Fibroblast of lung (primary cell): ENCODE measurements around the gene CLDN4. TPM values are rescaled to one million over a fixed set of nuclear protein-coding genes. Genes with fewer than 3 reads are reported as not detected.

Experiments used
- DNase-seq, 2 donors: peaks; one replicate each; pipeline versions ENCODE4 v3.0.0 to v3.0.0-alpha.2; 2010; ENCODE audit warnings: low read depth in 2 of 2
- H2AFZ ChIP-seq: 2 replicates; pipeline ENCODE4 v1.5.1; 2012; ENCODE audit warnings: low read length, control low read depth, inconsistent platforms
- H3K27ac ChIP-seq: 2 replicates; pipeline ENCODE4 v1.5.1; 2011; ENCODE audit warnings: low read length, control low read depth; ENCODE audit not compliant: insufficient read depth
- H3K27me3 ChIP-seq: 2 replicates; pipeline ENCODE4 v1.5.1; 2011; ENCODE audit warnings: mild to moderate bottlenecking, low read length; ENCODE audit not compliant: control insufficient read depth, insufficient read depth
- H3K36me3 ChIP-seq: 2 replicates; pipeline ENCODE4 v1.5.1; 2011; ENCODE audit warnings: low read length; ENCODE audit not compliant: control insufficient read depth, insufficient read depth
- H3K4me1 ChIP-seq: 2 replicates; pipeline ENCODE4 v1.5.1; 2011; ENCODE audit warnings: low read length; ENCODE audit not compliant: control insufficient read depth, insufficient read depth; ENCODE audit errors: extremely low read depth
- H3K4me2 ChIP-seq: 2 replicates; pipeline ENCODE4 v1.5.1; 2011; ENCODE audit warnings: low read length, control low read depth; ENCODE audit not compliant: insufficient read depth; ENCODE audit errors: extremely low read depth
- H3K4me3 ChIP-seq, 4 experiments: fragments of 200-600 bp in 1 of 4; sonication (generic) in 1 of 4; replicated peaks in 1 of 4; 2 replicates each; pipeline ENCODE4 v1.5.1; 2011 to 2016; ENCODE audit warnings: low read length in 4 of 4, low read depth in 3 of 4, mild to moderate bottlenecking in 3 of 4, control low read depth in 2 of 4, inconsistent platforms in 1 of 4, mixed read lengths in 1 of 4; ENCODE audit not compliant: insufficient read depth in 1 of 4; ENCODE audit errors: control extremely low read depth in 1 of 4
- H3K79me2 ChIP-seq: 2 replicates; pipeline ENCODE4 v1.5.1; 2012; ENCODE audit warnings: mild to moderate bottlenecking, low read length, inconsistent platforms; ENCODE audit not compliant: control insufficient read depth, insufficient read depth
- H3K9ac ChIP-seq: 2 replicates; pipeline ENCODE4 v1.5.1; 2011; ENCODE audit warnings: mild to moderate bottlenecking, low read length, control low read depth; ENCODE audit not compliant: insufficient read depth
- H3K9me3 ChIP-seq: 2 replicates; pipeline ENCODE4 v1.5.1; 2012; ENCODE audit warnings: low read depth, low read length; ENCODE audit not compliant: control insufficient read depth, insufficient read depth
- H4K20me1 ChIP-seq: 2 replicates; pipeline ENCODE4 v1.5.1; 2011; ENCODE audit warnings: low read length; ENCODE audit not compliant: control insufficient read depth, insufficient read depth; ENCODE audit errors: extremely low read depth
- EZH2 ChIP-seq: IDR thresholded peaks from 2 replicates; pipeline ENCODE4 v1.5.1; 2012; ENCODE audit warnings: low read length, control low read depth, mild to moderate bottlenecking; ENCODE audit errors: missing control alignments
- polyA plus RNA-seq, 2 donors: library from polyadenylated mRNA; depleted of rRNA in 1 of 2; stranded (reverse) in 1 of 2; unstranded in 1 of 2; fragments of >200 nt; gene quantifications; 2 replicates each; pipeline ENCODE4 v1.2.1, GENCODE V29; 2011 to 2012; ENCODE audit warnings: missing spikeins in 1 of 2
- total RNA-seq: library from RNA; depleted of rRNA; stranded (reverse); fragments of >200 nt; gene quantifications from 2 replicates; pipeline ENCODE4 v1.2.1, GENCODE V29; 2014
- TF ChIP-seq, protein P1 (sequence below), 2 donors: IDR thresholded peaks in 1 of 2; conservative IDR thresholded peaks in 1 of 2; 1 replicate in 1 of 2; 2 replicates in 1 of 2; pipeline ENCODE4 v1.5.1; 2011 to 2012; ENCODE audit warnings: low read length in 2 of 2, control low read depth in 1 of 2, inconsistent platforms in 1 of 2, low read depth in 1 of 2, mild to moderate bottlenecking in 1 of 2

The CLDN4 gene
- total and polyA plus RNA-seq, 2 donors (not counting 1 experiment from before 2014, with no cell fraction given): under 0.01 to 0.51 TPM

- no peaks in the 10 kb centered on the region for H4K20me1 ChIP-seq
- DNase-seq: no peak
- H3K27me3 ChIP-seq: no peaks in the 10 kb centered on the region
- H3K36me3 ChIP-seq: no peaks in the 10 kb centered on the region
- no peak overlapping the region for H2AFZ ChIP-seq
- no peaks in the 10 kb centered on the region for H3K4me1 ChIP-seq
- H3K4me3 ChIP-seq: no peak overlapping the region
- no peak overlapping the region for H3K9ac ChIP-seq
- TF ChIP-seq, protein P1, sequence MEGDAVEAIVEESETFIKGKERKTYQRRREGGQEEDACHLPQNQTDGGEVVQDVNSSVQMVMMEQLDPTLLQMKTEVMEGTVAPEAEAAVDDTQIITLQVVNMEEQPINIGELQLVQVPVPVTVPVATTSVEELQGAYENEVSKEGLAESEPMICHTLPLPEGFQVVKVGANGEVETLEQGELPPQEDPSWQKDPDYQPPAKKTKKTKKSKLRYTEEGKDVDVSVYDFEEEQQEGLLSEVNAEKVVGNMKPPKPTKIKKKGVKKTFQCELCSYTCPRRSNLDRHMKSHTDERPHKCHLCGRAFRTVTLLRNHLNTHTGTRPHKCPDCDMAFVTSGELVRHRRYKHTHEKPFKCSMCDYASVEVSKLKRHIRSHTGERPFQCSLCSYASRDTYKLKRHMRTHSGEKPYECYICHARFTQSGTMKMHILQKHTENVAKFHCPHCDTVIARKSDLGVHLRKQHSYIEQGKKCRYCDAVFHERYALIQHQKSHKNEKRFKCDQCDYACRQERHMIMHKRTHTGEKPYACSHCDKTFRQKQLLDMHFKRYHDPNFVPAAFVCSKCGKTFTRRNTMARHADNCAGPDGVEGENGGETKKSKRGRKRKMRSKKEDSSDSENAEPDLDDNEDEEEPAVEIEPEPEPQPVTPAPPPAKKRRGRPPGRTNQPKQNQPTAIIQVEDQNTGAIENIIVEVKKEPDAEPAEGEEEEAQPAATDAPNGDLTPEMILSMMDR (conservative IDR thresholded peaks at IDR 0.05 in 1 of 2, IDR thresholded peaks at IDR 0.05 in 1 of 2; ENCODE audit: low read depth in 1 of 2, low read length in 2 of 2): no peak
- no peak for TF ChIP-seq EZH2
- no peak overlapping the region for H3K27ac ChIP-seq
- no peaks in the 10 kb centered on the region for H3K79me2 ChIP-seq
- H3K4me2 ChIP-seq: no peak overlapping the region
- no peaks in the 10 kb centered on the region for H3K9me3 ChIP-seq
Measured at GRCh38 chr7:73812996-73813395, 17.8 kb upstream of the CLDN4 start.

DNA sequence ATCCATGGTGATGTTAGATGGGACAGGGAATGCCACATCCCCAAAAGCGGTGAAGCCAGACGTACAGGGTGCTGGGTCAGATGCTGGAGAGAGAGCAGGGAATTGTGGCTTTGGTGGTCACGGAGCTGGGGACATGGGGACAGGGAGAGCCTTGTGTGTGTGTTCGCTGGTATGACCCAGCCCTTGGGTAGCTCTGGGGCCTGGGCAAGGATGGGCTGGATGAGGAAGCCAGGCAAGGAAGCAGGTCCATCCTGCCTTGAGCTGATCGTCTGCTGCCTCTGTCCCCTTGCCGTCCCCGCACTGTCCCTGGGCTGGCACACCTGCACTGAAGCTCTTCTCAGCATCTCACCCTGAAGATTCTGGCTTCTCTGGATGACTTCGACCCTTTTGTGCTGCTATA is 15.4 kb upstream of the CLDN4 start:
- Histone ChIP-seq H3K79me2 (no peaks in the 10 kb centered on the region), H2AFZ (no peak overlapping the region), H3K27ac (no peak overlapping the region), H3K9ac (no peak overlapping the region), H3K27me3 (no peaks in the 10 kb centered on the region), H3K9me3 (no peaks in the 10 kb centered on the region), H3K4me2 (no peak overlapping the region), H4K20me1 (no peaks in the 10 kb centered on the region), H3K36me3 (no peaks in the 10 kb centered on the region), H3K4me1 (no peaks in the 10 kb centered on the region), H3K4me3 (no peak overlapping the region)
- TF ChIP-seq EZH2: no peak
- TF ChIP-seq, protein P1 (conservative IDR thresholded peaks at IDR 0.05 in 1 of 2, IDR thresholded peaks at IDR 0.05 in 1 of 2; ENCODE audit: low read depth in 1 of 2, low read length in 2 of 2): no peak
- no peak for DNase-seq

DNA sequence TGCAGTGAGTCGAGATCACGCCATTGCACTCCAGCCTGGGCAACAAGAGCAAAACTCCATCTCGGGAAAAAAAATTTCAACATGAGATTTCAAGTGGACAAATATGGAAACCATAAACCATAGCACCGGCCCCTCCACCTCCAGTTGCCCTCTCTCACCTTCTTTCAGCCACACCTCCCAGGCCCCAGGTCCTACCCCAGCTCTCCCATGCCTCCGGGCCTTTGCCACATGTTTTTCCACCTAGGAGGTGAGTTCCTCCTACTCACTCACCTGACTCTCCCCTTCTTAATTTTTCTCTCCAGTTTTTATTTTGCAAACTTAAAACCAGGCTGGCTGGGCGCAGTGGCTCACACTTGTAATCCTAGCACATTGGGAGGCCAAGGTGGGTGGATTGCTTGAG is 13.7 kb upstream of the CLDN4 start:
- peaks cover under 1% of the 10 kb centered on the region for H3K4me1 ChIP-seq

More for the DNA sequence above, 13.7 kb upstream of the CLDN4 start:
- no peak for DNase-seq
- Histone ChIP-seq H3K79me2 (no peaks in the 10 kb centered on the region), H3K9ac (no peak overlapping the region), H4K20me1 (no peaks in the 10 kb centered on the region), H3K36me3 (no peaks in the 10 kb centered on the region), H3K4me3 (no peak overlapping the region), H3K9me3 (no peaks in the 10 kb centered on the region), H3K27me3 (no peaks in the 10 kb centered on the region), H3K27ac (no peak overlapping the region), H3K4me2 (no peak overlapping the region), H2AFZ (no peak overlapping the region)
- no peak for TF ChIP-seq EZH2
- TF ChIP-seq, protein P1 (conservative IDR thresholded peaks at IDR 0.05 in 1 of 2, IDR thresholded peaks at IDR 0.05 in 1 of 2; ENCODE audit: low read depth in 1 of 2, low read length in 2 of 2): no peak
